Smooth muscle cell (in vitro differentiated cells): ENCODE measurements around the gene FARP2. TPM values are rescaled to one million over a fixed set of nuclear protein-coding genes. Genes with fewer than 3 reads are reported as not detected.

Source experiments
- DNase-seq: peaks from one replicate; lab custom pipeline; 2025; ENCODE audit not compliant: unreplicated experiment; lab: John Stamatoyannopoulos, UW
- H2AFZ ChIP-seq: fragments of 200-600 bp; sonication (generic); 2 replicates; pipeline ENCODE4 v1.6.0; 2016; ENCODE audit warnings: antibody characterized with exemption, low read depth, mild to moderate bottlenecking
- H3F3A ChIP-seq: fragments of 200-600 bp; sonication (generic); 2 replicates; pipeline ENCODE4 v1.6.0; 2017; ENCODE audit warnings: antibody characterized with exemption, low read depth
- H3K27ac ChIP-seq: fragments of 200-600 bp; sonication (generic); 2 replicates; pipeline ENCODE4 v1.5.1; 2016; ENCODE audit warnings: low read depth, mild to moderate bottlenecking
- H3K27me3 ChIP-seq: fragments of 200-600 bp; sonication (generic); 2 replicates; pipeline ENCODE4 v1.6.1; 2016; ENCODE audit warnings: low read depth, mild to moderate bottlenecking
- H3K36me3 ChIP-seq: fragments of 200-600 bp; sonication (generic); 2 replicates; pipeline ENCODE4 v1.5.1; 2016; ENCODE audit warnings: low read depth
- H3K4me1 ChIP-seq: fragments of 200-600 bp; sonication (generic); 2 replicates; pipeline ENCODE4 v1.5.1; 2016; ENCODE audit warnings: low read depth
- H3K4me2 ChIP-seq: fragments of 200-600 bp; sonication (generic); 2 replicates; pipeline ENCODE4 v1.6.0; 2016; ENCODE audit warnings: mild to moderate bottlenecking
- H3K4me3 ChIP-seq: fragments of 200-600 bp; sonication (generic); 2 replicates; pipeline ENCODE4 v1.5.1; 2016; ENCODE audit warnings: mild to moderate bottlenecking
- H3K79me2 ChIP-seq: fragments of 200-600 bp; sonication (generic); 2 replicates; pipeline ENCODE4 v1.6.0; 2016; ENCODE audit warnings: low read depth, mild to moderate bottlenecking
- H3K9ac ChIP-seq: fragments of 200-600 bp; sonication (generic); 2 replicates; pipeline ENCODE4 v1.6.0; 2016; ENCODE audit warnings: low read depth
- H3K9me3 ChIP-seq: fragments of 200-600 bp; sonication (generic); replicated peaks from 2 replicates; pipeline ENCODE4 v1.5.1; 2016; ENCODE audit warnings: low read depth
- H4K20me1 ChIP-seq: fragments of 200-600 bp; sonication (generic); 2 replicates; pipeline ENCODE4 v1.6.0; 2016; ENCODE audit warnings: low read depth
- WGBS: methylation state at CpG from one replicate; pipeline ENCODE4 v1.1.7; 2016; ENCODE audit warnings: low lambda C conversion rate; 5-methylcytosine and 5-hydroxymethylcytosine counted together
- polyA plus RNA-seq: library from polyadenylated mRNA; unstranded; fragments of >200 nt; fragmentation: Nextera tagmentation; extraction: Ambion mirVana; gene quantifications from 2 replicates; pipeline ENCODE4 v1.2.1, GENCODE V29; 2016
- total RNA-seq: library from RNA; depleted of rRNA; stranded (reverse); fragments of >200 nt; gene quantifications from 2 replicates; pipeline ENCODE4 v1.2.3, GENCODE V29; 2014
- TF ChIP-seq, protein P1 (sequence below): fragments of 200-600 bp; sonication (generic); IDR thresholded peaks from 2 replicates; pipeline ENCODE4 v1.5.1; 2017; ENCODE audit warnings: borderline replicate concordance, mild to moderate bottlenecking, antibody characterized with exemption; ENCODE audit not compliant: insufficient read depth, poor library complexity, severe bottlenecking

Gene FARP2
- total and polyA plus RNA-seq, 2 experiments from 2014 or later: 15.9 to 27.4 TPM

DNA sequence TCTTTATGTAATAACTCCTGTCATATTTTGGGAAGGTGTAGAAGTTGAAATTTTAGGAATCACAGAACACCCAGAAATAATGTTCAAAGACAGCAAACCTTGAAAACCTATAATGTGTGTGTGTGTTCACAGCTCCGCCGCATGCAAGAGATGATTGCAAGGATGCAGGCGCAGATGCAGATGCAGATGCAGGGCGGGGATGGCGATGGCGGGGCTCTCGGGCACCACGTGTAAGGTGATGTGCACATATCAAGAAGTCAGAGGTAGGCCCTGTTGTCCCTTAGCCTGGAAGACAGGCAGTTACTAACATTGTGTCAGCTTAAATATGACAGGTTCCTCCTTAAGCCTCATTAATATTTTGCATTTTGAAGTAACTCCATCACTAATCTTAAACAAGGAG lies 6.1 kb upstream of the FARP2 start:
- WGBS: 97% methylated on average over 8 of the region's 8 CpGs
- no peak overlapping the region for H3K9ac ChIP-seq
- TF ChIP-seq, protein P1, sequence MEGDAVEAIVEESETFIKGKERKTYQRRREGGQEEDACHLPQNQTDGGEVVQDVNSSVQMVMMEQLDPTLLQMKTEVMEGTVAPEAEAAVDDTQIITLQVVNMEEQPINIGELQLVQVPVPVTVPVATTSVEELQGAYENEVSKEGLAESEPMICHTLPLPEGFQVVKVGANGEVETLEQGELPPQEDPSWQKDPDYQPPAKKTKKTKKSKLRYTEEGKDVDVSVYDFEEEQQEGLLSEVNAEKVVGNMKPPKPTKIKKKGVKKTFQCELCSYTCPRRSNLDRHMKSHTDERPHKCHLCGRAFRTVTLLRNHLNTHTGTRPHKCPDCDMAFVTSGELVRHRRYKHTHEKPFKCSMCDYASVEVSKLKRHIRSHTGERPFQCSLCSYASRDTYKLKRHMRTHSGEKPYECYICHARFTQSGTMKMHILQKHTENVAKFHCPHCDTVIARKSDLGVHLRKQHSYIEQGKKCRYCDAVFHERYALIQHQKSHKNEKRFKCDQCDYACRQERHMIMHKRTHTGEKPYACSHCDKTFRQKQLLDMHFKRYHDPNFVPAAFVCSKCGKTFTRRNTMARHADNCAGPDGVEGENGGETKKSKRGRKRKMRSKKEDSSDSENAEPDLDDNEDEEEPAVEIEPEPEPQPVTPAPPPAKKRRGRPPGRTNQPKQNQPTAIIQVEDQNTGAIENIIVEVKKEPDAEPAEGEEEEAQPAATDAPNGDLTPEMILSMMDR: no peak
- no peak overlapping the region for H3K4me3 ChIP-seq
- DNase-seq: no peak
- peaks cover 5% of the 10 kb centered on the region for H3K79me2 ChIP-seq
- H3K4me1 ChIP-seq: peaks cover 5% of the 10 kb centered on the region
- no peak overlapping the region for H3K4me2 ChIP-seq
- H3F3A ChIP-seq: peaks cover 46% of the 10 kb centered on the region
- peaks cover 31% of the 10 kb centered on the region for H3K36me3 ChIP-seq
- peaks cover 81% of the 10 kb centered on the region for H4K20me1 ChIP-seq
- H3K27me3 ChIP-seq: no peaks in the 10 kb centered on the region
- no peak overlapping the region for H3K27ac ChIP-seq
- no peaks in the 10 kb centered on the region for H3K9me3 ChIP-seq
- no peak overlapping the region for H2AFZ ChIP-seq

DNA sequence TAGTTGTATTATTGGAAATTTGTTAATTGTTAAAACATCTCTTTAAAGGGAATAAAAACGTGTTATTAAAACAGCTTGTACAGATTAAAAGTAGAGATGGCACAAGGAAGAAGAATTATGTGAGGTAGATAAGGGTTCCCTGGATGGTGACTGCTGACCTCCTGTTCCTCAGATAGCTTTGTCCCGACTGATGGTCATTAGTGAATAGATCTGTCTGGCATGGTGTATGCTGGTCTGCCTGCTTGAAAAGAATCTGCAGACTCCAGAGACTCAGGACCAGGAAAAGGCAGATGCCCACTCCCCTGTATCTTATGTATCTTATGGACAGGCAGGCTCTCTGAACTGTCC lies 5.6 kb upstream of the FARP2 start:
- no peak overlapping the region for H3K4me3 ChIP-seq
- peaks cover 31% of the 10 kb centered on the region for H3K36me3 ChIP-seq
- H3K4me1 ChIP-seq: peaks cover 8% of the 10 kb centered on the region
- WGBS: 97% methylated on average over 2 of the region's 2 CpGs
- H3K27ac ChIP-seq: peak overlapping the region; percentile 9
- H4K20me1 ChIP-seq: peaks cover 79% of the 10 kb centered on the region
- peaks cover 48% of the 10 kb centered on the region for H3F3A ChIP-seq
- H3K79me2 ChIP-seq: peaks cover 5% of the 10 kb centered on the region
- TF ChIP-seq, protein P1: no peak
- no peak for DNase-seq
- H3K27me3 ChIP-seq: no peaks in the 10 kb centered on the region
- no peak overlapping the region for H2AFZ ChIP-seq
- H3K4me2 ChIP-seq: no peak overlapping the region
- H3K9ac ChIP-seq: no peak overlapping the region
- H3K9me3 ChIP-seq: no peaks in the 10 kb centered on the region

DNA sequence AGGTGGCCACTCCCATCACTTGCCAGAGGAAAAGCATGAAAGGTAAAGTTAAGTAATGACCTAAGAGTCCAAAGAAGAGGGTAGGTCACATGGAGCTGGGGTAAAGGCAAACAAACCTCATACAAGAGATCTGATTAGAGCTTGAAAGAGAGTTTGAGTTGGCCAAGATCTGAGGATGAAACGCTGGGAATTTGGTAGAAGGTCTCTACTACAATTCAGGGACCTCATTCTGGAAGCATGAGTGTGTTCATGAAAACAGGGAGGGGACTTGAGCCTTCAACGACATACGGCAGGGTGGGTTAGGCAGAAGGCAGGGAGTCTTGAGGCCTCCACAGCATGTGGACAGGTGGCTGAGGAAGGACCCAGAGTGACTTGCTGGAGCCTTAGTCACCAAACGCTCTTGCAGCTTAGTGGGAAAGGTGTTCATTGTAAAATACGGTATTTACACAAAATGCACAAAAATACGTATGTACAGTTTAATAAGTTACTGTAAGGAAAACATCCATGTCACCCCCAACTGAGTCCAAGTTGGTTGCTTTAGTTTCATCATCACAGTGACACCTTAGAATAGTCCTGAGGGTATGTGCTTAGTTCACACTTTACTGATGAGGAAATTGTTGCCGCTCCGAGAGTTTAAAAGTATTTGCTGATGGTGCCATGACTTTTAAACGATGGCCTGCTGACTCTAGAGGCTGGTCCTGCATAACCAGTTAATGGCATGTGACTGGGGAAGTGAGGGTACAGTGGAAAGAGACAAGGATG lies 5.0 kb upstream of the FARP2 start:
- DNase-seq: no peak
- Histone ChIP-seq H3K9me3 (no peaks in the 10 kb centered on the region), H3K79me2 (peaks cover 5% of the 10 kb centered on the region), H3K4me1 (peaks cover 8% of the 10 kb centered on the region), H4K20me1 (peaks cover 74% of the 10 kb centered on the region), H3K27ac (peak overlapping the region; percentile 9), H3K36me3 (peaks cover 25% of the 10 kb centered on the region), H3K4me2 (no peak overlapping the region), H3K9ac (no peak overlapping the region), H2AFZ (no peak overlapping the region), H3K4me3 (no peak overlapping the region), H3F3A (peaks cover 46% of the 10 kb centered on the region), H3K27me3 (no peaks in the 10 kb centered on the region)
- TF ChIP-seq, protein P1: no peak
- 94% methylated on average over 9 of the region's 9 CpGs for WGBS

DNA sequence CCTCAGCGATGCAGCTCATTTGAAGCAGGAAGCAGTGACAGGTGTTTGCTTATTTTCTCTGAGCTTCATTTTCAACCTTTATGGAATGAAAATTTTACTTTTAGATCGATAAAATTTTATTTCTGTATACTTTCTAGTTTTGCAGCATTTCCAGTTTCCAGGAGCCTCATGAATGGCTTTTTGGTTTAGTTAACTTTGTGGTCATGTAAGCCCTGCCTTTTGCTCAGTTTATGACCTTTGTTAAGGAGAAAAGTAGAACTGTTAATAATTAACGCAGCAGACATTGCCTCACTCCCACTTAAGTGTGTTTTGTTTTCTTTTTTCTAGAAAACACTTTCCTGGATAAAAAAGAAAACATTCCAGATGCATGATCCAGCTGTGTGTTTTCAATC lies 4.4 kb upstream of the FARP2 start:
- peaks cover 9% of the 10 kb centered on the region for H3K79me2 ChIP-seq
- no peak overlapping the region for H3K9ac ChIP-seq
- TF ChIP-seq, protein P1: no peak
- H3F3A ChIP-seq: peaks cover 46% of the 10 kb centered on the region
- no peak overlapping the region for H2AFZ ChIP-seq
- H3K36me3 ChIP-seq: peaks cover 22% of the 10 kb centered on the region
- H3K9me3 ChIP-seq: no peaks in the 10 kb centered on the region
- no peak for DNase-seq
- H3K4me2 ChIP-seq: no peak overlapping the region
- no peak overlapping the region for H3K4me3 ChIP-seq
- peaks cover 8% of the 10 kb centered on the region for H3K4me1 ChIP-seq
- H3K27ac ChIP-seq: no peak overlapping the region
- no peaks in the 10 kb centered on the region for H3K27me3 ChIP-seq
- WGBS: 96% methylated on average over 3 of the region's 3 CpGs
- H4K20me1 ChIP-seq: peaks cover 73% of the 10 kb centered on the region
